Muscle layer of colon (tissue), 2 donors: ENCODE data around the gene TEX44.
"Not testable (repeated sequence)": the region's sequence is repeated elsewhere in the genome, so short reads cannot be mapped to it uniquely, and the experiment has no call there.

Experiments used
- H3K27ac ChIP-seq: one replicate; pipeline ENCODE4 v1.7.0; 2013; ENCODE audit warnings: low read depth, mild to moderate bottlenecking, low read length, moderate library complexity
- H3K27me3 ChIP-seq, 2 donors: one replicate each; pipeline ENCODE4 v1.7.0; 2013; ENCODE audit warnings: low read length in 2 of 2, mild to moderate bottlenecking in 2 of 2; ENCODE audit not compliant: insufficient read depth in 2 of 2, control insufficient read depth in 1 of 2
- H3K36me3 ChIP-seq: one replicate; pipeline ENCODE4 v1.7.0; 2013; ENCODE audit warnings: mild to moderate bottlenecking, low read length; ENCODE audit not compliant: insufficient read depth
- H3K4me1 ChIP-seq: one replicate; pipeline ENCODE4 v1.7.0; 2013; ENCODE audit warnings: mild to moderate bottlenecking, low read length; ENCODE audit not compliant: insufficient read depth
- H3K4me3 ChIP-seq, 2 donors: one replicate each; pipeline ENCODE4 v1.7.0; 2013; ENCODE audit warnings: low read length in 2 of 2, low read depth in 1 of 2, mild to moderate bottlenecking in 1 of 2, moderate library complexity in 1 of 2
- H3K9ac ChIP-seq: one replicate; pipeline ENCODE4 v1.7.0; 2013; ENCODE audit warnings: low read length
- H3K9me3 ChIP-seq: one replicate; pipeline ENCODE4 v1.7.0; 2013; ENCODE audit warnings: mild to moderate bottlenecking, low read length
- donor health status: abdominal sarcoma.
- donor health status: Adenocarcinoma of cecum.

The TEX44 gene

DNA sequence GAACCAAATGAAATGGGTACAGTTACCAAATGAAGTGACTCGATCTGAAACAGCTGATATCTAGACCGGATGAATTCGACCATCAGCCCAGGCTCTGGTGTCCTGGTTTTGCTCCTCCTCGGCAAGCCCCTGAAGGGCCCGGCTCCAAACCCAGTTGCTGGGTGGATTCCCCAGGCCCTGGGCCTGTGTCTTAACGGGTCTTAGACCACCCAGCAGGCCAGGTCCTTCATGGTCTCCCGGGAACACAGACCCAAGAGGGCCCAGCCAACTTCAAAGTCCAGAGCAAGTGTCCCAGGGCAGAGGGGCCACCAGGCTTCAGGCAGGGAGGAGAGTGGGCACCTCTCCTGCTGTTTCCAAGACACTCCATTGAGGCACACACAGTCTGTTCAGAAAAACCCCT lies 35.7 kb upstream of the TEX44 start:
- Histone ChIP-seq H3K36me3 (no peaks in the 10 kb centered on the region), H3K4me1 (peaks cover 9% of the 10 kb centered on the region), H3K9ac (no peak overlapping the region), H3K27me3 (no peaks in the 10 kb centered on the region), H3K9me3 (no peaks in the 10 kb centered on the region), H3K27ac (peak overlapping the region; percentile 34), H3K4me3 (no peak overlapping the region)

DNA sequence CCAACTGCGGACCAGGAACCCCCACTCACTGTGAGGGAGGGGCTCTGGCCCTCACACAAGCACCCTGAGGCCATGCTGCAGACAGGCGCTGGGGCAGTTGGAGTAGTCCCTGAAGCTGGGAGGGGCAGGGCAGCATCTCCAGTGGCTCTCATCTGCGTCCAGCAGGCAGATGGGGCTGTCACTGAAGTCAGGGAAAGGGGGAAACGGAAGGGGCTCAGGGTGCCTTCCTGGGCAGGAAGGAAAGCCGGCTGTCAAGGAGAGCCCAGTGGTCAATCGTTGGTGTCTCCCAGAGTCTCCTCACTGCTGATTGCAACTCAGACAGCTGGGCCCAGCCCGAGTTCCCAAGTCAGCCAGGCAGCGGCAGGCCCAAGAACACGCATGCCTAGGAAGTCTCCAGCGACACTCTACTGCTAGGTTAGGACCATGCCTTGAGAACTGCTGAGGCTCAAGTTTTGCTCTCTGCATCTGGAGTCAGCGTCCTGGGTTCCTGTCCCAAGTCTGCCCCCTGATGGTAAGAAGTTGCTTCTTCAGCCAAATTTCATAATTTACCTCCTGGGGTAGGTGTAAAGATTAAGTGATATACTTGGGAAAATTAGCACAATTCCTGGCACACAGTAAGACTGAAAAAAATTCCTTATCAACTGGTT lies 35.0 kb upstream of the TEX44 start:
- H3K4me1 ChIP-seq = peaks cover 9% of the 10 kb centered on the region
- peak overlapping the region; percentile 34 for H3K27ac ChIP-seq
- H3K27me3 ChIP-seq = no peaks in the 10 kb centered on the region
- H3K9ac ChIP-seq = no peak overlapping the region
- H3K9me3 ChIP-seq = no peaks in the 10 kb centered on the region
- no peak overlapping the region for H3K4me3 ChIP-seq
- no peaks in the 10 kb centered on the region for H3K36me3 ChIP-seq

DNA sequence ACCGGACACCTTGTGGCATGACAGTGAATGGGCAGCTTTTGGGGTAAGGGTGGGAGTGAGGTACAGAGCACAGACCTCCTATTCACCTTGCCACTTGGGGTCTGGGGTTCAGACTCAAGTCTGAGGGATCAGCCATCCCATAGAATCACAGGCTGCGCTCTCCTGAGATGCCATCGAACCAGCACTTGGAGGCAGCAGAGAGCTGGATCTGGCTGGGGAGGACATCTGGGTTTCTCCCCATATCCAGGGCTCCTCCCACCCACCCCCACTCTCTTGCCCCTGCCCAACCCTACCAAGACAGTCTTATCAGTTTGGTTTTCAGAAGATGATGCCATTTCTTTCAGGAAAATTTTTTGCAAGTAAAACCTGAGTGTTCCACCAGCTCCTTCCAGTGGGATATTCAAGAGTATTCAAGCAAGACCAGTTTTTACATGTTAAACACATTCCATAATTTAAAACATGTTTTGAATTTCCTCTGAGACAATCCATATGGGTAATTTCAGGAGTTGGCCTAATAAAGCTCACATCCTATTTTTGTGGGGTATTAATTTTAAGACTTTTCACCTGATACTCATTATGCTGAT lies 29.2 kb upstream of the TEX44 start:
- Histone ChIP-seq H3K27me3 (no peaks in the 10 kb centered on the region), H3K9ac (no peak overlapping the region), H3K27ac (no peak overlapping the region), H3K9me3 (no peaks in the 10 kb centered on the region), H3K4me3 (no peak overlapping the region), H3K36me3 (no peaks in the 10 kb centered on the region), H3K4me1 (no peaks in the 10 kb centered on the region)

GRCh38 chr2:231565887-231566594 lies 26.6 kb upstream of the TEX44 start:
- Histone ChIP-seq H3K27me3 (no peaks in the 10 kb centered on the region), H3K36me3 (no peaks in the 10 kb centered on the region), H3K4me1 (no peaks in the 10 kb centered on the region), H3K27ac (no peak overlapping the region), H3K9me3 (no peaks in the 10 kb centered on the region), H3K9ac (no peak overlapping the region), H3K4me3 (no peak overlapping the region)

DNA sequence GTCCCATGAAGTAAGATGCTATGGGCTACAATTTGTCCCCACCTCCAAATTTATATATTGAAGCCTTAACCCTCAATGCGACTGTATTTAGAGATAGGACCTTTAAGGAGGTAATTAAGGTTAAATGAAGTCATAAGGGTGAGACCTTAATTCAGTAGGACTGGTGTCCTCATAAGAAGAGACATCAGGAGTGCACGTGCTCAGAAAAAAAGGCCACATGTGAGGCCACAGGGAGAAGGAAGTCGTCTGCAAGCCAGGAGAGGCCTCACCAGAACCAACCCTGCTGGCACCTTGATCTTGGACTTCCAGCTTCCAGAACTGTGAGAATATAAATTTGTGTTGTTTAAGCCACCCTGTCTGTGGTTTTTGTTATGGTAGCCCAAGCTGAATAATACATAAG lies 25.5 kb upstream of the TEX44 start:
- H3K9ac ChIP-seq = no peak overlapping the region
- H3K4me3 ChIP-seq = no peak overlapping the region
- no peaks in the 10 kb centered on the region for H3K27me3 ChIP-seq
- no peaks in the 10 kb centered on the region for H3K4me1 ChIP-seq
- no peaks in the 10 kb centered on the region for H3K9me3 ChIP-seq
- H3K27ac ChIP-seq = no peak overlapping the region
- no peaks in the 10 kb centered on the region for H3K36me3 ChIP-seq

DNA sequence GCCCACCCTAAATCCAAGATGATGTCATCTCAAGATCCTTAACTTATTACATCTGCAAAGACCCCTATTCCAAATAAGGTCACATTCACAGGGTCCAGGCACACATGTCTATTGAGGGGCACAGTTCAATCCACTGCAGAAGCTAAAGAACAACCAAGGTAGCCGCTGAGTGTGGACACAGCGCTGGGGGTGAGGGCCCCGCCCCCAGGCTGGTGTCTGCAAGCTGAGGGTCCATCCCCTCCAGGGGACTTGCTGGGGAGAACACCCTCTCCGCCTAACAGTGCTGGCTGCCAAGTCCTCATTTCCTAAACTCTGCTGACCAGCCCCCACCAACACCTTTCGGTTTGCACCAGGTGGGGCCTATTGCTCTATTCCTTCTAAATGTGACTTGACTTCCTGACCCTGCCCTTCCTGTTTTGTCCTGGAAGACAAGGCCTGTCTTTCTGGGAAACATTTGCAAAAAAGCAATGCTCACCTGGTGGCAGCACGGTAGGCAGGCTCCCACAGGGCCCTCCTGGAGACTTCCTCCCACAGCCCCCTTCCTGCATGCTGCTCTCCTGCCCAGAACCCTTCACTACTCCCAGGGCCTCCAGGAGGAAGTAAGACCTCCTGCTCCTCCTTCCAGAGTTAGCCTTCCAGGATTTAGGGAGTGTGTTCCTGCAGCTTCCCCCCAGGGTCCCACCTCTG lies 24.4 kb upstream of the TEX44 start:
- H3K9me3 ChIP-seq = no peaks in the 10 kb centered on the region

GRCh38 chr2:231568785-231569435 lies 23.8 kb upstream of the TEX44 start:
- H3K27ac ChIP-seq = no peak overlapping the region
- H3K9ac ChIP-seq = no peak overlapping the region
- H3K36me3 ChIP-seq = no peaks in the 10 kb centered on the region
- no peaks in the 10 kb centered on the region for H3K27me3 ChIP-seq
- H3K4me3 ChIP-seq = no peak overlapping the region
- no peaks in the 10 kb centered on the region for H3K9me3 ChIP-seq
- H3K4me1 ChIP-seq = no peaks in the 10 kb centered on the region

More for the DNA sequence above, 24.4 kb upstream of the TEX44 start:
- H3K4me1 ChIP-seq = no peaks in the 10 kb centered on the region
- H3K27ac ChIP-seq = no peak overlapping the region
- H3K27me3 ChIP-seq = no peaks in the 10 kb centered on the region
- H3K4me3 ChIP-seq = no peak overlapping the region
- no peaks in the 10 kb centered on the region for H3K36me3 ChIP-seq
- H3K9ac ChIP-seq = no peak overlapping the region

DNA sequence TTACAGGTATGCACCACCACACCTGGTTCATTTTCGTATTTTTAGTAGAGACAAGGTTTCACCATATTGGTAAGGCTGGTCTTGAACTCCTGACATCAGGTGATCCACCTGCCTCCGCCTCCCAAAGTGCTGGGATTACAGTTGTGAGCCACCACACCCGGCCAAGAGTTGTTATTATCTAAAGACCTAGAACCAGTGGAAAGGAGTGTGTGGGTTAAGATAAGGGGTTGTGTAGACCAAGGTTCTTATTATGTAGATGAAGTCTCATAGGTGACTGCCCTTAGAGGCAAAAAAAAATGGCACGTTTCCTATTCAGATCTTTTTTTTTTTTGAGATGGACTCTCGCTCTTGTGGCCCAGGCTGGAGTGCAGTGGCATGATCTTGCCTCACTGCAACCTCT lies 21.7 kb upstream of the TEX44 start:
- H3K4me1 ChIP-seq, H3K4me3 ChIP-seq, H3K27ac ChIP-seq, H3K9me3 ChIP-seq, H3K9ac ChIP-seq, H3K27me3 ChIP-seq, H3K36me3 ChIP-seq: not testable (repeated sequence)

- no peak overlapping the region for H3K4me3 ChIP-seq
- no peak overlapping the region for H3K9ac ChIP-seq
- no peaks in the 10 kb centered on the region for H3K27me3 ChIP-seq
- no peaks in the 10 kb centered on the region for H3K9me3 ChIP-seq
- no peaks in the 10 kb centered on the region for H3K4me1 ChIP-seq
- no peaks in the 10 kb centered on the region for H3K36me3 ChIP-seq
- H3K27ac ChIP-seq = no peak overlapping the region
These were observed 20.9 kb upstream of the TEX44 start for GRCh38 chr2:231571661-231572191.

- no peaks in the 10 kb centered on the region for H3K9me3 ChIP-seq
- H3K27ac ChIP-seq = no peak overlapping the region
- no peak overlapping the region for H3K4me3 ChIP-seq
- no peaks in the 10 kb centered on the region for H3K27me3 ChIP-seq
- H3K4me1 ChIP-seq = no peaks in the 10 kb centered on the region
- no peak overlapping the region for H3K9ac ChIP-seq
- H3K36me3 ChIP-seq = no peaks in the 10 kb centered on the region
These were observed 19.6 kb upstream of the TEX44 start for GRCh38 chr2:231573096-231573495.
